GM10847 (cell line): ENCODE data around the gene CNTNAP2.

Experiments used
- POLR2A ChIP-seq: IDR thresholded peaks from 2 replicates; pipeline ENCODE4 v1.6.1; 2011; ENCODE audit not compliant: insufficient read length; ENCODE audit errors: extremely low read depth

CNTNAP2 gene

DNA sequence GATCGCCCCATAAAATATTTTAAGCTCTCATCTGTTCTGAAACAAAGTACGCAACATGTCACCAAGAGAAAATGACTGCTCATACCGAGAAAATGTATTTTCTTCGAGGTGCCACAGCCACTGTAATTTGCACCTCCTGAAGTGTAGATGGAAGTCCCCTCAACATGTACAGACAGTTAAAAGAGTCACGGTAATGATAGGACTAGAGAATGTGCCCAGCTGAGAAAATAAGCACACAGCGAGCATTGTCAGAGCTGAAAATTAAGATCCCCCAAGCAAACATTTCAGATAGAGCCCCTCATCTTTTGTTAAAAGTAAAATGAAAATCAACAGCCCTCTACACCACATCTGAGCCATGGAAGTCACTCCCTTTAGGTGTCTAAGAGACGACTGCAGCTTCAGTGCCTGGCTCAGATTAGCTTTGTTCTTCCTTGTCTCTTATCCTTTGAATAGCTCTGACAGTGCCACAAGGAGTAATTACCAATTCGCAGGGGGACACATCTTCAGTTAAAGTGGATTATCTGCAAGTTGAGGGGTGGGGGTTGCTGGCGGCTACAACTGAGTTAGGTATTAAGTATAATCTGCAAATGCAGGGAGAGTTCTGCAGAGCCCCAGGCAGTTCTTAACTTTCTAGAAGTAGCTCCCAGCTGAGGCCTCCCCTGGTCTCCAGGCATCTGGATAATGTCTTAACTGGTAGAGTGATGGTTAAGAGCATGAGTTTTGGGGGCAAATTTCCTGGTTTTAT, 2251.3 kb downstream of the CNTNAP2 start:
- no peak for TF ChIP-seq POLR2A

DNA sequence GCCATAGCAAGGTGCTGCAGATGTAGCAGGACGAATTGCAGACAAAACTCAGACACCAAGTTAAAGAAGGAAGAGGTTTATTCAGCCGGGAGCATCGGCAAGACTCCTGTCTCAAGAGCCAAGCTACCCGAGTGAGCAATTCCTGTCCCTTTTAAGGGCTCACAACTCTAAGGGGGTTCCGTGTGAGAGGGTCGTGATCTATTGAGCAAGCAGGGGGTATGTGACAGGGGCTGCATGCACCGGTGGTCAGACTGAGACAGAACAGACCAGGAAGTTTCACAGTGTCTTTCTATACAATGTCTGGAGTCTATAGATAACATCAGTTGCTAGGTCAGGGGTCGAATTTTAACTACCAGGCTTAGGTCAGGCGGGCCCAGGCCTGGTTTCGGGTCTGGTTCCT, 2252.0 kb downstream of the CNTNAP2 start:
- no peak for TF ChIP-seq POLR2A

DNA sequence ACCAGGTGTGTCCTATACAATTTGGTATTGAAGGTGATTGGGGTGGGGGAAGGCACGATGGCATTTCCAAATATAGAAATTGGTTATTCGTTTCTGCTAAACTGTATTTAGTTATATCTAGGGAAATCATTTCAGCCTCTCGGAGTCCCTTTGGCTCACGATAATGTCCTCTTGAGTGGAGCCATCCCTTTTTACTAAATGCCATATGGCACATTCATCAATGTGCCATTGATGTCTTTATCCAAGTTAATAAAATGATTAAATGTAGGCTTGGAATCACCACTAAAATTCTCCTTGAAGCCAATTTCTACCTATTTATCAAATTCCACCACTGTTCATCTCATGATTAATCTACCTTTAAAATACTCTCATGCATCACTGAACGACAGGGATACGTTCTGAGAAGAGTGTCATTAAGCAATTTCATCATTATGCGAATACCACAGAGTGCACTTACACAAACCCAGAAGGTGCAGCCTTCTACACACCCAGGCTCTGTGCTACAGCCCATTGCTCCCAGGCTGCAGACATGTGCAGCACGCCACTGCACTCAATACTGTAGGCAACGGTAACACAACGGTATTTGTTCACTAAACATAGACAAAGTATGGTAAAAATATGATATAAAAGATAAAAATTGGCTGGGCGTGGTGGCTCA, 2254.8 kb downstream of the CNTNAP2 start:
- no peak for TF ChIP-seq POLR2A

DNA sequence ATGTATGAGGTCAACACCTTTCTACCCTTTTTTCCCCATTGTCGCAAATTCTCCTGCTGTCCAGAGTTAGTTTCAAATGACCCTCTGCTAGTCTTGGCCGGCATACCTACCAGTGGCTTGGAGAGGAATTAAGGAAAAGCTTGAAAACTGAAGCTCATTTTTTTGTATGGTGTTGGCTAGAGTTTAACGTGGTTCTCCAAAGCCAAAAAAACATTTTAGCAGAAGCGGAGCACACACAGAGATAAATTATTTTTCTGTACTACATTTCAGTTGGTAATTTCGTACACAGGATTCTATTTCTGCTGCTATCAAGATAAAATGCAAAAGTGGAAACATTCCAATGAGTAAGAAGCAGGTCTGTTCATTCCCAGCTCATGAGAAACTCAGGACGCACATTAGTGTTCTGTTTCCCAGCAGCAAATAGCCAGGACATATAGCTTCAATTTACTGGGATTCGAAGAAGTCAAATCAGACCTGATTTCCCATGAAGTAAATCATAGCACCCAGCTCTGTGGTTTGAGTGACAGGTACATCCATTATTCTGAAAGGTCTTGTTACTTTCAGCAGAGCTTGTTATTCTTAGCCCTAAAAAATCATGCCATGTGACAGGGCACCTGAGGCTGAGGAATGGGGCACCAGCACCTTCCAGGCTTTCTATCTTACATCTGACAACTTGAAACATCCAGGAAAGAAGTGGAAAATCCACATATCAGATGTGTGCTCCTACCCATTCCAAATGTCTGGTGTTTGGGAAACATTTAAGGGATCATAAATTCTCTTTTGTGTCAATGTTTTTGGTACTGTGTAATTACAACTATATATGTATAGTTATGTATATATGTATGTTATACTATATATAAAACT, 2258.0 kb downstream of the CNTNAP2 start:
- no peak for TF ChIP-seq POLR2A

DNA sequence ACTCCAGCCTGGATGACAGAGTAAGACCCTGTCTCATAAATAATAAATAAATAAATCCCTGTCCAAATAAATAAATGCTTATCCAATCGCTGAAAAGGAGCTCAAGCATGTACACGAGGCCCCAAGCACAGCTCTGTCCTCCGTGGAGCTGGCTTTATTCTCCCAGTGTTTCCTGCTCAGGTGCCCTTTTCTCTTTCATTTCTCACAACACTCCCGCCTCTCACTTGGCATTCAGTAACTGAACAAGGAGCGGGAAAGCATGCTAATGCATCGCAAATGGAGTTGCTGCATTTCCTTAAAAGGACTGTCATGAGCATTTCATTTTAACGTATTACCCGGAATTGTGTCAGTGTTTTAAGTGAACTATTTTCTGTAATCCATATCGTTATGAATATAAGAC, 2263.1 kb downstream of the CNTNAP2 start:
- TF ChIP-seq POLR2A: no peak

DNA sequence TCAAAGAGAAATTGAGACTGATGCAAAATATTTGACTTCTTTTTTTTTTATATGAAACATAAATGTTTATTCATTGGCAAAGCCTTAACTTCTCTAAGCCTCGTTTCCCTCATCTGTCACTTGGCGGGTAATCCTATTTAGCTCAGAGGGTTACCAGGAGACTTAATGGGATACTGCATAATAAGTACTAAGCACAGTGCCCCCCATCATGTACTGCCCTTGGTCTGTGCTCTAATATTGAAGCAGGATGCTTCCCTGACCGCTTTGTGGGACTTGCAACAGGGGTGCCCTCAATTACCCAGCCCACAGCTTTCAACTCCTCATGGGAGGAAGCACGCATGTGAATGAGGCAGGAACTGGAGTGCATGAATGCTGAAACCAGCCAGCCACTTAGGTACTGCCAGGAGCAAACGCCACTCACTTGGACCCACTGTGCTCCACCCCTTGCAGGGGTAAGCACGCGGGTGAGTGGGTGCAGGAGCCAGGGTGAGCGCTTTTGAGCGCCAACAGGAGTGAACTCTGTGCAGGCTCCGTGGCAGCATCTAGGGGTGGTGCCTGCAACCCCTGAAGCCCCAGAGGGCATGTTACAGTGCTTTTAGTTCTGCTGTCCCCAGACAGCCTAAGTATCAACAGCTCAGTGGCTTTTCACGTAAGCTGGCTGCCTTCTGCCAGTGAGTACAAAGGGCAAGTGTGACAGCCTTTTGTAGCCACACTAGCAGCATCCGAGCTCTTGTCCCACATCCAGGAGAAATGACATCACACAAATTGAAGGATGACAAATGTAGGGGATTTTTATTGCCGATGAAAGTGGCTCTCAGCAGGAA, 2264.2 kb downstream of the CNTNAP2 start:
- no peak for TF ChIP-seq POLR2A

DNA sequence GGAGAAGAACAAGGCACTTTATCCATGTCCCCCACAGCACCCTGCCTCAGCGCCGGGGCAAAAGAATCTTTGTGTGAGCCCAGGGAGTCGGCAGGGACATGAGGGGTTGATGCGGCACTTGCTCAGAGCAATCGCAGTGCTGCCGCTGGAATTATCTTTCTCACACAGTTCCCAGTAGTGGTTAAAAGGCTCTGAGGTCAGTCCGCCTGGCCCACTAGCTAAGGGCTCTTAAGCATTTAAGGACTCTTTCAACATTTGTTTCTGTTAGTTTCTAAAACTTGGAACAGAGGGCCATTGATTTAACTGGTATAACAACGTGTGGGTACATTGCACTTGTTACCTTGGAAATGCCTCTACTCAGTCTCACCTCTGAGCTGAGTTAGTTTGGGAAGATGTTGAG, 2266.0 kb downstream of the CNTNAP2 start:
- TF ChIP-seq POLR2A: no peak

DNA sequence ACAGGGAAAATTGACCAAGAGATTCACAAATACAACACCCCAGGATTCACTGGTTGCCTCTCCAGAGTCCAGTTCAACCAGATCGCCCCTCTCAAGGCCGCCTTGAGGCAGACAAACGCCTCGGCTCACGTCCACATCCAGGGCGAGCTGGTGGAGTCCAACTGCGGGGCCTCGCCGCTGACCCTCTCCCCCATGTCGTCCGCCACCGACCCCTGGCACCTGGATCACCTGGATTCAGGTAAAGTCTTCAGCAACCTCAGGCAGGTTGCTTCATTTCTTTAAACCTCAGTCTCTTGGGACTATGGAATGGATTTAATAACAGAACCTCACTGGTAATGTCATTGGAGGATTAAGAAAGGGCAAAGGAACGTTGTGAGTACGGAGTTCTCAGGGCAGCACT, 2267.1 kb downstream of the CNTNAP2 start:
- TF ChIP-seq POLR2A: no peak

DNA sequence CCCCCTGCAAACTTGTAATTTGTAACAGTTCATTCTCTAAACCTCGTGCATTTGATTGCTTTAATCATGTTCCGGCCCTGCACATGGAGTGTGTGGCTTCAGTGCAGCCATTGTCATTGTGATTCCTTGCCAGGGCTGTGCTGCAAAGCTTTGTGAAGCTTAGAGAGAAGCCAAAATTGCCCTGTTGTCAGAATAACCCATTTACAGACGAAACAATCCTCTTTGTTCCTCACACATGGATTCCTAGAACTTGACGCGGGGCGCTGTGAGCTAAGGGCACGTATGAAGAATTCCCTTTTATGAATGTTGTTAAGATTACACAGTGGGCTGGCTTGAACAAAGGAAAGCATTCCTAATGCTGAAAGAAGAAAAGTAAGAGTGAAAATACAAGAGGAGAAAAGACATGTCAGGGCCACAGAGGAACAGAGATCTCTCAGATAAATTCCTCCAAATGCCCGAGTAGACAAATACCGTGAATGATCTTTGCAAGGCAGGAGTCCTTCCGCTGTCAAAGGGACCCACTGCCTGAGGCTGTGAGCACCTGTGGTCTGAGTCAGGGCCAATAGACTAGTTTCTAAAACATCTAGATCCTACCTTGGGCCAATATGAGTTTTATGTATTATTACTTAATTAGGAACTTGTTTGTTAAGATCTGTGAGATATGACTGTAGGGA, 2268.5 kb downstream of the CNTNAP2 start:
- no peak for TF ChIP-seq POLR2A

DNA sequence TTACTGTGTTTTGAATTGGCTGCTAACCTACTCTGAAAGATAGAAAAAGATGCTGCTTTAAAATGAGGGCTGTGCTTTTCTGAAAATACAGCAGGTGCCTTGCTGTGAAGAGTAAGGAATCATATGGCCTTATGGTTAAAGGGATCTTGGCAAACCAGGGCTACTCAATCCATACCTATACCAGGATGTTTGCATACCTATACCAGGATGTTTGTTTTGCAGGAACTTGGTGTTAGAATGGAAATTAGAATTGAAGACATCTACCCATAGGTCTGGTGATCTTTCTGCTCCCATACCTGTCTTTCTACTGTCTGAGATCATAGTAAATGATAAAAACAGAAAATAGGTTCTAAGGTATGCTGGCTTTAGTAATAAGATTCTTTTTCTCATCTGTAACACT, 2273.8 kb downstream of the CNTNAP2 start:
- no peak for TF ChIP-seq POLR2A

DNA sequence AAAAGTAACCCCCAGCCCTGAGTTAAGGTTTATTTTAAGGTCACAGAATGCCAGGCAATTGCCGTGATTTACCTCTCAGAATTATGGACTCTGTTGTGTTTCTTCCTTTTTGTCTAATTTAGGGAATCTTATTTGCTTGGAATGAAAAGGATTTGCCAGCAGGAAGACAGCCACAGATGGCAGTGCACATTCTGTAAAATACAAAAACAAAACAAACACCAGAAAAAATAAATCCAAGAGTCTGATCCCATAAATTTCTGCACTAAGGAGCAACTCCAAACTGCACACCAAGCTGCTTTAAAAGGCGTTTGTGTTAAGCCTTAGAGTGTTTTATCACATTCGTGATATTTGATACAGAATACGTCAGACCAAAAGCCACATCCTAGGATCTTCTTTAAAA, 2275.0 kb downstream of the CNTNAP2 start:
- TF ChIP-seq POLR2A: no peak

DNA sequence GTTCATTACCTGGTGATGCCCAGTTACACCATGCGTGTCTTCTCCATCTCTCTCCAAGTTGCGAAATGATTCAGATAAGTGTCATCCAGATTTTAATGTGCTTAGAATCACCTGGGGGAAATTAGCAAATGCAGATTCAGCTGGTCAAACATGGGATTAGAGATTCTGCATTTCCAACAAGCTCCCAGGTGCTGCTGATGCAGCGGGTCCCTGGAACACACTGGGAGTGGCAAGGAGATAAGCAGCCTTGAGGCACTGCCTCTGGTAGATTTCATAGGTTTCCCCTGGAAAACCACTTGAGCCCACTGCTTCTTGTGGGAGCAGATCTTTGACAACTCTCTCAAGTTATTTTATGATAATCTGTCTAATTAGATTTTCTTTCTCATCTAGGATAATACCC, 2278.0 kb downstream of the CNTNAP2 start:
- TF ChIP-seq POLR2A: no peak

DNA sequence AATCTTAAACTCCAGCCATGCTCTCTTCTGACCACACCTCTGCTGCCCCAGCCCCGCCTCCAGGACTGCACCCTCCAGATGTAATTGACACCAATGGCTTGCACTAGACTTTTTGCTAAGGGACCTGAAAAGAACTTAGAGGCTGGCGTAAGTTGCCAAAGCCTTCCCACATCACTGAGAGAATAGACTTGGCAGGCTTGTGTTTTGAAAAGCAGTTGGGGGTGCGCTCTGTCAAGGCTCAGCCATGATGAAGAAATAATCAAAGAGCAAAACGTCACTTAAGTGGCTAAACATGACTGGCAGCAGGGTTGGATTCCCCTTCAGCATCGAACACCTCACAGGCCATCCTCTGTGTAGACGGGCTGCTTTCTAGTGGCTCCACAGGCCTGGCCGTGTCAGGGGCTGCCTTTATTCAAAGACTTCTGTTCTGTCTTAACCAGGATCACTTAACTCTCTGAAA, 2278.8 kb downstream of the CNTNAP2 start:
- no peak for TF ChIP-seq POLR2A

DNA sequence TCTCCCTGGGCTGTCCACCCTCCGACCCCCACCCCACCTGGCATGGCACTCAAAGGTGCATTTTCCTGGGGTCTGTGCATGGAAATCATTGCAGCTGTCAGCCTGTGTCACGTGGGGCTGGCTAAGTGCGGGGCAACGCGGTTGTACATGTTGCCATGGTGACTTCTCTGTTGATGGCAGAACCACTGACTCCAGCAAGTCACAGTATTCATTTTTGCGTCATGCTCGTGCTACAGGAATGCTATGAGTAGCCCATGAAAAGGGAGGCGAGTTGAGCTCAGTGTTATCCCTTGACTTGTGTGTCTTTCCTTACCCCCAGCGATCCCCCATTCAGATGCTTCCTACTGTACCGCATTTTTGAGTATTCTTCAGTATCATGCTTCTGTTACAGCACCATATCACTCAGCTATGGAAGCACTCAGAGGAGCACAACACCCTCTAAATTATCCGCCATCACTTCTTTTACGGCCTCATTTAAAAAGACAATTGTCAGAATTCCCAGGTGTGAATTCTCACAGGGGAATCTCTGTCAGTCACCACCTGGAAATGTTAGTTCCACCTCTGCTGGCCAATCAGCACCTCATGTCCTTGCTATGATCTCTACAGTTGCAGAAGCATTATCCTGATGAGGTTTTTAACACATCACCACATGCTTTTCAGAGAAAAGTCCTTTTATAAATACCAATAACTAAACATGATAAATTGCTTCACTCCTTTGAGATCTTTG, 2279.6 kb downstream of the CNTNAP2 start:
- TF ChIP-seq POLR2A: no peak
